GOT3 (cell line): ENCODE data around the gene PLA2G12A.

Experiments used
- DNase-seq: peaks from one replicate; lab custom pipeline; 2025; ENCODE audit warnings: mixed read lengths; lab: John Stamatoyannopoulos, UW

The PLA2G12A gene

DNA sequence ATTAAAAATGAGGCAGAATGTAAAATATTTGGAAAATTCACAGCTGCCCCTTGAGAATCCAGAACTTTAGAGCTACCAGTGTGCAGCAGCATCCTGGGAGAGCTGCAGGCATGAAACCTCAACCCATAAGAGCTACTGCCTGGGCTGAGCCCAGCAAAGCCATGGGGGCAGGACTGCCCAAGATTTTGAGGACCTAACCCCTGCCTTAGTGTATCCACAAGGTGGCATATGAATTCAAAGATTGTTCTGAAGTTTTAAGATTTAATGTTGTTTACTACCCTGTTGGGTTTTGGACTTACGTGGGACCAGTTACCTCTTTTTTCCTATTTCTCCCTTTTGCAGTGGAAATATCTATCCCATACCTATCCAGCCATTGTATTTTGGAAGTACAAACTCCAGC is 53.0 kb downstream of the PLA2G12A start:
- DNase-seq = no peak

DNA sequence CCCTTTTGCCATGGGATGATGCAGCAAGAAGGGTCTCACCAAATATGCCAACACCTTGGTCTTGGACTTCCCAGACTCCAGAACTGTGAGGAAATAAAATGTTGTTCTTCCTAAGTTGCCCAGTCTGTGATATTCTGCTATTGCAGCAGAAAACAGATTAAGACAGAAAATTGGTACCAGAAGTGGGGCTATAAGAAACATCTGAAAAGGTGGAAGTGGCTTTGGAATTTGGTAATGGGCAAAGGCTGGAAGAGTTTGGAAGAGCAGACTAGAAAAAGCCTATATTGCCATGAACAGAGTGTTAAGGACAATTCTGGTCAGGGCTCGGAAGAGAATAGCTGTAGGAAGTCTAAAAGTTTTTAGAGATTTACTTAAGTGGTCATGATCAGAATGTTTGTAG is 54.0 kb downstream of the PLA2G12A start:
- no peak for DNase-seq

DNA sequence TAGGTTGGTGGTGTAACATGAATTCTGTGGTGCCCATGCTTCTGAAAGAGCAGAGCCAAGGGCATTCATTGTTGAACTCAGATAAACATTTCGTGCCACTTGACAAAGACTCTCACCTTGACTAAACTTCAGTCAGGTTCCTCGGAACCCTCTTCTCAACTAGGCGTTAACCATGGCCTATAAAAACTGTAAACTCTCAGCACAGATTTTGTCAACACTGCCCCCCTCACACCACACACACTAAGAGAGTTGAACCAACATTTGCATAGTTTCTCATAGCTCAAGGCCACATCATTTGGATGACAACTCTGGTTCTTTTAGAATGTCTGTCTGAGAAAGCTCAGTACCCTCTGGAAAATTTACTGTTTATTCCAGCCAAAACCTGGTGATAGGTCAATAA is 54.7 kb downstream of the PLA2G12A start:
- no peak for DNase-seq

DNA sequence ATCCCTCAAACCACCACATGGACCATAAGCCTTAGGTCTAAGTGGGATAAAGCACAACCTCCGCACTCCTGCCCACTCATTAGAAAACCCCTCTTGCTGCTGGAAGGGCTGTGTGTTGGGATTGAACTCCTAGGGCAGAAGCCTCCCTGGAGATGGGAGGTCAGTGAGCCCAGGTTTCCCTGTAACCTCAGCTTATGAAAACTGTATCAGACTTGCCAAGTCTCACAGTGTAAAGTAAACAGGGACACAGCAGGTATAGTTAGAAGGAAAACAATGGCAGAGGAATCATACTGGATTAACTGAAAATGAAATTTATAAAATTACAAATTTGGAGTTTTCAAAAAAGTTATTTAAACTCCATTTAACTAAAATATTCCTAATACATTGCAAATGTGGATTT is 56.6 kb downstream of the PLA2G12A start:
- no peak for DNase-seq

DNA sequence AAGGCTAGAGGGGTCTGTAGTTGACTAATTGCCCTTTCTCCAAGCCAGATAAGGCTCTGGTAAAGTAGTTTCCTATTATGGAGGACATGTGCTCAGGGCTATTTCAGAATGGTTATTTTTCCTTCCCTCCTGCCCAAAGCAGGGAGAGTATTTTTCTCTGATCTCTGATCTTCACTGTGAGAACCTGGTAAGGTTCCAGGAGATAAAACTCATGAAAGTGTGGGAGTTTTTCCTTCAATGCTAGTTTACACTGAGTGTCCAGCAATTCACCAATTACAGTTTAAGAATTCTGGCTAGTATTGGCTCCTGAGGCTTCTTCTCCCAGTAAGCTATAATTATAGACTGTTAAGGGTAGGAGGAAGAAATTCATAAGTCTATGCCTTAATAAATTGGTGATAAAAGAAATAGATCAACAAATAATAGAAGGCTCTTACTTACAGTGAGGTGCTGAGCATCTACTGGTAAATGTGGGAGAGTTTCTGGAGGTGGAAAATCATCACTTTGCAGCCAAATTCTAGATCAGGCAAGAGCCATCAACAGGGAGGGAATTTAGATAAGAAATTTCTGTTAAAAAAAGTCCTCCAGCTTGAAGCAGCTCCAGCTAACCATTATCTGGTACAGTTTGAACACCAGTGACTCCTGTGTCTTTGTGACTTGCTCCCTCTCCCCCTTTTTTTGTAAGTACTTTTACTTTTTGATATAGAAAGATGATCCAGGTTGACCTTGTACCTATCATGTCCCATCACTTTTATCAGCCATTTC is 57.5 kb downstream of the PLA2G12A start:
- no peak for DNase-seq

DNA sequence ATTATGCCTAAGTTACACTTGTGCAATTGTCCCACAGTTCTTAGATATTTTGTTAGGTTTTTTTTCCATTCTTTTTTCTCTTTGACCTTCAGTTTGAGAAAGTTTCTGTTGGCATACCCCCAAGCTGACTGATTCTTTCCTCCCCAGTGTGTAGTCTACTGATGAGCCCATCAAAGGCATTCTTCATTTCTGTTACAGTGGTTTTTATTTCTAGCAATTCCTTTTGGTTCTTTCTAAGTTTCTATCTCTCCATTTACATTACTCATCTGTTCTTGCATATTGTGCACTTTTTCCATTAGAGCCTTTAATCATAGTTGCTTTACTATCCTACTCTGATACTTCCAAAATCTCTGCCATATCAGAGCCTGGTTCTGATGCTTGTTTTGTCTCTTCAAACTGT is 58.5 kb downstream of the PLA2G12A start:
- DNase-seq = no peak

DNA sequence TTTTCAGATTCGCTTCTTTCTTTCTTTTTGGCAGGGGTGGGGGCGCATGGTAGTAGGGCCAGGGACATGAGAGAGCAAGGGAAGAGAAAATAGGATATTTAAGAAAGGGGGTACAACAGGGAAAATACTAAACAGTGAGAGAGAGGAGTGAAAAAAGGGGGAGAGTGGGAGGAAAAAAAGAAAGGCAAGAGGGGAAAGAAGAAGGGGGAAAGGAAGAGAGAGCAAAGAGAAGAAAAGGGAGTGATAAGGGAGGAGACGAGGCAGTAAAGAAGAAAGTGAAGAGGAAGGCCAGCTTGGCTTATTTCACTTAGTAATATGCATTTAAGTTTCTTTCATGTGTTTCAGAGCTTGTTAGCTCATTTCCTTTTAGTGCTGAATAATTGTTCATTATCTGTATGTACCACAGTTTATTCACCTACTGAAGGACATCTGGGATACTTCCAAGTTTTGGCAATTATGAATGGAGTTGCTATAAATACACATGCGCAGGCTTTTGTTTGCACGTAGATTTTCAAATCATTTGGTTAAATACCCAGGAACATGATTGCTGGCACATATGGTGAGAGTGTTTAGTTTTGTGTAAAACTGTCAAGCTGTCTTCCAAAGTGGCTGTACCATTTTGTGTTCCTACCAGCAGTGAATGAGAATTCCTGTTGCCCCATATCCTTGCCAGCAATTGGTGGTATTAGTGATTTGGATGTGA is 63.9 kb downstream of the PLA2G12A start:
- DNase-seq = no peak

DNA sequence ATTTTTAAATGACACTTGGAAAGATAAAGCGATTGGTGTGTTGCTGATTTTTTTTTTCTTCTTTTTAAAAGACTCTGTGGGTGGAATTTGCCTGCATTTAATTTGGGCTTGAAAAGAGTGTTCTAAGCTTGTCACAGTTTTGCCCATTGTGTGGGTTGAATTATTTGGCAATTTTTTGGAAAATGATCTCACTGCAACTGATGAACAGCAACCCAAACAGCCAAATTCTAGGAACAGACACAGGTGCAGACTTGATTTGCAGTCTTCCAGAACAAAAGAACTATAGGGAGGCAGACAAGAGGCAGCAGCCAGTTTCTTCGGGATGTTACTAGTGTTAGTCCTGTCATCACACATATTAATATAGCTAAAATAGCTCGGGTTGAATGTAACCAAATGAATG is 67.1 kb downstream of the PLA2G12A start:
- DNase-seq = no peak

DNA sequence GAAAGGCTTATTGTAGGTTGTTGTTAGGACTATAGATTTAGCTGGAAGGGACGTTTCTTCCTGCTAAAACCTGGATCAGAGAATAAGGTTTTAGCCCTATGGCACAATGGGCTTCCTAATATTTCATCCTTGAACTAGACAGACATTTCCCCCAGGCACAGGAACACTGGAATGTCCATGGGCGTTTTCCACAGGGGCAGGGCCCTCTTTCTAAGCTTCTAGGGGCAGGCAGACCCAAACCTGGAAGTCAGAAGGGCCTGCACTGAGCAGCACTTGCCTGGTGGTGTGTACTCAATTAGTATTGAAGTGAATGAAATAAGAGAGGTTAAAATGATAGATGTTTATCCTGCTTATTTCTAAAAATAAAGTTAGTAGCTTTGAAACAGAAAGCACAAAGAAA is 67.8 kb downstream of the PLA2G12A start:
- no peak for DNase-seq
